GM18907 (cell line): ENCODE results near the gene IRX2.

ENCODE experiments used
- ATAC-seq: cut with Tn5 transposase; IDR thresholded peaks from one replicate; pipeline ENCODE4 v1.9.1; 2021; ENCODE audit warnings: mild to moderate bottlenecking, moderate library complexity; ENCODE audit not compliant: unreplicated experiment

The IRX2 gene

DNA sequence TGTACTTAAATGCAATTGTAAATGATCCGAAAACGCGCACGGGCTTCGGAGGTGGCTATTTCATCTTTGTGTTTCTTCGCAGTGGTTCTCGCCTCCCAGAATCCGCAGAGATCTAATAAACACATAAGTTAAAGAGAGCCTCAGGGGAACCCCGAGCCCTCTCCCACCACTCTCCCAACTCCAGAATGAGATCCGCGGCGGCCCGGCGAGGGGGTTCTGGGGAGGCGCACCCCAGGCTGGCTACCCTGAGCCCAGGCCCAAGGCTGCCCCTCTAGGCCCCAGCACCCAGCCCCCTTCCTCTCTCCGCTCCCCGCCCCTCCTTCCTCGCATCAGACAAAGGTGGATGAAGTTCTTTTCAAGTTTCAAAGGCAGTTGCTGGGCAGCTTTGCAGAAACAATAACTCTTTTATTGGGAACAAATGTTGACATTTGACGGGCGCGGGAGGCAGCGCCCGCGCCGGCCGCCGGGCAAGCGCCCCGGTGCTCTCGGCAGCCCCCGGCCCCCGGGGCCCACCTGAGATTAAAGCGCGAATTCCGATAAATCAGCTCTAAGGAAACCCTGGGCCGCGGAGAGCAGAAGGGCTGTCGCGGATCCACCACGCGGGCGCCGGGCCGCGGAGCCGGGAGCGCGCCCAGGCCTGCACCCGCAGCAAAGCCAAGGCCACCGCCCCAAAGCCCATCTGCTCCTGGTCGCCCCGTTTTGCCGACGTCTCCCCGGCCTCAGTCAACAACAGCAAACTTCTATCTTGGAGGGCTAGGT lies 8.4 kb downstream of the IRX2 start:
- no peak for ATAC-seq

DNA sequence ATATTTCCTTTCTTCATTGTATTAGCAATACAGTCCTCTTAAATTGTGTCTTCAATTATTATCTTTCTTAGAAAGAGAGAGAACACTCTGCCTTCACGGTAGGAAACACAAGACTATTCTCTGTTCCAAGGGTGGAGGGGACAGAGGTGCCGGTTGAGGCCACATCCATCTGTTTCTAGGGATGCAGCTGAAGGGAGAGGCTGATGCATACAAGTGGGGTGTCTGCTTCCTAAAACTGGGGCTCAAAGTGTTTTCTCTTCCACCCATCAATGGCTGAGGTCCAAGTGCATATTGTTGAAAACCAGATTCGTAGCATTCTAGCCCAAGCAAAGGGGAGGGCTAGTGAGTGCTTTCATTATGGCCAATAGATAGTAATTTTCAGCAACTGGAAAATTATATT lies 9.5 kb downstream of the IRX2 start:
- no peak for ATAC-seq

DNA sequence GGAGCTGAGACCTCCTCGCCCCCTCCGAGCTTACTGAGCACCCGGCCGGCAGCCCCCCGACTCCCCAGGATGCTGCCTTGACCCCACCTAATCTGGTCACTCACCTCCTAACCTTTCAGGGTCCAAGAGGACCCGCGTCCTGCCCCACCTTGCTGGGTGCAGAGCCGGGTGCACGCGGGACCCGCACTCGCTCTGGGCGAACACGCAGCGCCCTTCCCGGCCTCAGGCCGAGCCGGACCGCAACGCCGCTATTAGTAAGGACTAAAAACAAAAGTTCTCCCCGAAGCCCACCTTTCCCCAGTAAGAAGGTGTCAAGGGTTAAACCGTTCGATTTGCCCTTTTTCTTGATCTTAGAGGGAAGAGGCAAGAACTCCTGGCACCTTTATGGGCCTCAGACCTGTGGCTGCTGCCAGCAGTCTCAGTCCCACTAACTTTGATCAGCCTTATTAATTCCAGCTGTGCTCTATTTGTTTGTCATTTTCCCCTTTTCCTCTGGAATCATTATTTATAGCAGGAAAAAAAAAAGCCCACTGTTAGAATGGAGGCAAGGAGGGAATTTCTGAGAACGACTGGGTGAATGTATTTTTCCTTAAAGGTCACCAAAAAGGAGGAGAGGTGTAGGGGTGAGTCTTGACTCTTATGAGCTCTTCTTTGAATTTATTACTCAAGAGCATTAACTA lies 10.5 kb downstream of the IRX2 start:
- ATAC-seq, result no peak

DNA sequence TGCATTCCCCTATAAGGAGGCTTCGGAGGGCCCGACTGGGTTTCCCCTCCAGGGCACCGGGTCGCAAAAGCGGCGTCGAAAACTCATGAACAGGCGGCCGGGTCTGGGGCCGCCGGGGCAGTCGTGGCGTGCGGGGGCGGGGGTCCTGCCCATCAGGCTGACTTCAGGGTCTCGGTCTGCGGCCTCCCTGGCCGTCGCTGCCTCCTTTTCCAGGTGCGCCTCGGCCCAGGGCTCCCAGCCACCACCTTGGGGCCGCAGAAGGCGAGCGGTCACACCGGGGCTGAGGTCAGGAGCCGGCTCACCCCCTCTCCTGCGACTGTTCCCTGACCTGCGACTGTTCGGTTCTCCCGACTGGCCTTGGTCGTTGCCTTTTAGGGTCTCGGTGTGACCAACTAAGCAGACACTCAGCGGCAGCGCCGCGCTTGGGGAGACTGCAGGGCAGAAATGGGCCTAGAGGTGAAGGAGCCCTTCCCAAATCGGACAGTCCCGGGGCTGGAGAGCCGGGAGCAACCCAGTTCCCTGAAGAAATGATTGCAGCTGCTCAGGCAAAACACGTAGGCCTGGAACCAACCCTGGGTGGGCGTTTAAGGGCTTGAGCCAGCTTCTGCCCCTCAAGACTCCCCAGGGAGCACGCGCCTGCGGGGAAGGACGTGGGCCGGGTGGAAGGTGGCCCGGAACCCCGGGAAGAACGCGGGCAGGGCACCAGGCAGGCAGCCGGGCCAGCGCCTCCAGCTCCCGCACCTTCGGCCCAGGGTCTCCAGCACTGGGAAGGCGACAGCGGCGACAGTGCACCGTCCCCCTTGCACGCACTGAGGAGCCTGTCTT lies 11.2 kb downstream of the IRX2 start:
- ATAC-seq, result no peak

DNA sequence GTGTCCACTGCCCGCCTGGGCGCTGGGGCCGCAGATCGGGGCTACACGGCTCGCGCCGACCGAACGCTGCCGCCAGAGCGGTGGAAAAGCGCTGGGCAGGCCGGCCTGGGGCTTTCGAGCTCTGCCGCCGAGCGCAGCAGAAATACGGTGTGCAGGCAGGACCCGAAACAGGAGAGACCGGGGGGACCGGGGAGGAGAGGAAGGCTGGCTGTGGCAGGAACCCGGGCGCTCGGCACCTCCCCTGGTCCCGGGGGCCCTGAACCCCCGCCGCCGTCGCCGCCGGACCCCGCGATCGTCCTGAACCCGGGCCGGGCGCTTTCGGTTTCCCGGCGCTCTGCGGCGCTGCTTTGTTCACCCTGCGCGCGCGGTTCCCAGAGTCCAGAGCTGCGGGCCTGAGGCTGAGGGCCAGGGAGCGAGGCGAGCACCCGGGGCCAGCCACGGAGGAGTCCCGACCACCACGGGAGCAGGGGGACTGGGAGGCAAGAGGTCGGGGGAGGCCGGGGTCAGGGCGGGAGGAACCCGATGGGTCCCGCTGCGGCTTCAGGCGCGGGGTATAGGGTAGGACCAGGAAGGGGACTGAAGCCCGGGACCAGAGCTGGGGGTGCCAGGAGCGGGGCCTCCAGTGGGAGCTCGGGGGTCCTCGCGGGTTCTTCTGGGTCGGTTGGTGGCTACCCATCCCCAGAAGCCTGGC lies 12.0 kb downstream of the IRX2 start:
- ATAC-seq, result no peak

DNA sequence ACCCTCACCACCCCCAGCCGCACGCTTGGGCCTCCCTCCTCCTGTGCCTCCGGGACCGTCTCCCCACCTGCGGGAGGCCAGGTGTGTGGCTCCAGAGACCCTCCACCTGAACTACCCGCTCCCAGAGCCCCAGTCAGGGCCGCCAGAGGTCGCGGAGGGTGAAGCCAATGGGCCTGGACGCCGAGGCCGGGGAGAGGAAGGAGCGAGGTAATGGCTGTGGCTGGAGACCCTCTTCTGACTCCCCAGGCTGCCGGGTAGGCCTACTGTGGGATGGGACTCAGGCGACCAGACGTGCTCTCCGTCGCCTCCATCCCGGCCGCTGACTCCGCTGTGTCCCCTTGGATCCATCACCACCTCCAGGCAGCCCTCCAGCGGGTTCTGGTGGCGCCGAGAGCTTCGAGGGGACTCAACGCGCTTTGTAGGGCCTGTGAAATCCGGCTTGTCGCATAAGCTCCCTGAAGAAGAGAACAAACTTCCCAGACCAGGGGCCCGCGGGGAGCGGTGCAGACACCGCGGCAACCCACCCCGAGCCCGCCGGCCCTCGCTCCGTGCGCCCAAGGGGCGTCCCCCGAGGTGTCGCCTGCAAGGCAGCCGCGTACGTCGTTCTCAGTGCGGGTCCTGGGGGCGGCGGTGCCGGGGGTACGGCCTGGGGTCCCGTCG lies 12.6 kb downstream of the IRX2 start:
- no peak for ATAC-seq

DNA sequence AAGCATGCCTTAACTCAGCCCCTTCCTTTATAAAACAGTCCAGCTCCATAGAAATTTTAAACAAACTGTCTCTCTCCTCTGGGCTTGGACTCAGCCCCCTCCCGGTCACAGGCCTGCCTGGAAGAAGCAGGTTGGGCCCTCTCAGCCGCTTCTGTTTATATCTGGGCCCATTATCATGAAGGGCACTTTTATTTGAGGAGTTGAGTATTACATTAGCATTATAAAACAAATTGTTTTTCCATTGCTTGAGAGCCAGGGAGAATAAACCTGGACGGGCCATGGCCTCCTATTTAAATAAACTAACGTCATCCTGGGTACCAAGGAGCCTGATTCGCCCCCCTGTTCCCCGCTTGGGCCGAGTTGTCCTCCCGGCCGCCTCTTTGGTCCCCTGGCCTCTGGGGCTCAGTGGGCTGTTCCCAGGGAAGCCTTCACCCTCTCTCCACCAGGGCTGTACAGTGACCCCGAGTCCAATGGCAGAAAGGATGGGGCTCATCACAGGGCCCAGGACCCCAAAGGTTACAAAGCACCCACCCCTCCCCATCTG lies 13.2 kb downstream of the IRX2 start:
- no peak for ATAC-seq

DNA sequence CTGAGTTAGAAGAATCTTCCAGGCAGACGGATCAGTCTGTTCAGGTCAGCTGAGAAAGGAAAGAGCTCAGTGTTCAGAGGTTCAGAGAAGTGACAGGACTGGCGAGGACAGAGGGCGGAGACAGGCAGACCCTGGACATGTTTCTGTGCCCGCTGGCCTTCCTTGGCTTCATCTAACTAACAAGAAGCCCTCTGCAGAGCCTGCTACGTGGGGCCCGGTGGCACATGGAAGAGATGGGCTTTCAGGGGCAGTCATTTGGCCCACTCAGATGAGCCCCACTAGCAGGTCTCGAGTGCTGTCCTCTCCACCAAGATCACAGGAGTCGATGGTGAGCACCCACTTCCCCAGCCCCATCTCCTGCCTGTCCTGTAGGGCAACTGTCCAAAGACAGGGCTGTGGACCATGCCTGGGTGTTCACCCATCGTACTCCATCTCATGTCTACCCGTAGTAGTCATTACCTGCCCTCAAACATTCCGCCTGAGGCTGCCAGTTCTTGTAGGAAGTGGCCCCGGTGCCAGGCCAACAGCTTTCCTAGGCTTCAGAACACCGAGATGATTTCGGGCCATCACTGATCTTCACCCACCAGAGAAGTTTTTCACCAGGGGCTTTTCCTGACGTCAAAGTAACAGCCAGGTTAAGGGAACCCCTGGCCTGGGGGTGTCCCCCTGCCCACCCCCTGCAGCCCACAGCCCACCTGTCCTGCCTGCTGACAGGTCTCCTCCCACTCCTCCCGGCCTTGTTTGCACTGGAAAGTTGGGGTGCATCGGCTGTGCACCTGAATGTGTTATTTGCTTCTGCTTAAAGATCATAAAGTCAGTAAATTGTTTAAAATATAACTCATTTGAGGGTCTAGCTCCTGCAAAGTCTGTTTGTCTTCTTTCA lies 14.0 kb downstream of the IRX2 start:
- no peak for ATAC-seq

DNA sequence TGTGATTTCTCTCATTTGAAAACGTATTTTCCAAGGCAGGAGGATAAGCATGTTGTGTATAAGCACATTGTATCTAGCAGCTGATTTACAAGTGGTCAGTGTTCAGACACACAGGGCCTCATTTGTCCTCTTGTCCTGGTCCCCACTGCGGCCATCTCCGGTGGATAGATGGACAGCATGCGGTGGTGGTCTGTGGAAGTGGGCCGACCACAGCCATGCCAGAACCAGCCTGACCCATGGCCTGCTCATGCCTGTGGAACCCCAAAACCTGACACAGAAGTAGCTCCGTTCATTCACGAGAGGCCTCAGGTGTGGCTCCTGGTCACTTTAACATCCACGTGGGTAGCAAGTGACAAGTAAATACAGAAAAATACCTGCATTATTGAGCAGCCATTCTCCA lies 14.6 kb downstream of the IRX2 start:
- no peak for ATAC-seq

DNA sequence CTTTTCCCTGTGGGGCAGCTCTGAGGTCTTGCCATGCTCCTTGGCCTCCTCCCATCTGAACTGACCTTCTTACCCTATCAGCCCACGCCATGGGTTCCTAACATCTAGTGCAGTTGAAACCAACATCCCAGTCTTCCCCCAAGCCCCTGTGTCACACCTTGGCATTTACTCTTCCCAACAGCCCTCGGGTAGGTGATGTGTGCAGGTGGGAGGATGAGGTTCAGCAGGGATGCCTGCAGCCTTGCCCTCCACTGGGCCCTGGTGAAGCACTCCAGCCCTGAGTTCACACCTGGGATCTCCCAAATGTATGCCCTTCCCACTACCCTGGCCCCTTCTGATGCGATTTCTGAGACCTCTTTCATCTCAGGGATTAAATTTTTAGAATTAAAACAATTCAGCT lies 15.5 kb downstream of the IRX2 start:
- no peak for ATAC-seq

DNA sequence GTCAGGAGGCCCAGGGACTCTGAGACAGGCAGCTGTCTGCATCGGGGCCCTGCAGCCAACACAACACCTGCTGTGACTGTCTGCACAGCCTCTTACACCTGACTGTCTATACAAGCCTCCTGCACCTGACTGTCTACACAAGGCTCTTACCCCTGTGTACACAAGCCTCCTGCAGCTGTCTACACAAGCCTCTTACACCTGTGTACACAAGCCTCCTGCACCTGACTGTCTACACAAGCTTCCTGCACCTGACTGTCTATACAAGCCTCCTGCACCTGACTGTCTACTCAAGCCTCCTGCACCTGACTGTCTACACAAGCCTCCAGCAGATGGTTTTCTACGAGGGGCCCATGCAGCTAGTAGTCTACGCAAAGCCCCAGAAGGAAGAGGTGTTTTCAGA lies 18.6 kb downstream of the IRX2 start:
- ATAC-seq, result no peak

DNA sequence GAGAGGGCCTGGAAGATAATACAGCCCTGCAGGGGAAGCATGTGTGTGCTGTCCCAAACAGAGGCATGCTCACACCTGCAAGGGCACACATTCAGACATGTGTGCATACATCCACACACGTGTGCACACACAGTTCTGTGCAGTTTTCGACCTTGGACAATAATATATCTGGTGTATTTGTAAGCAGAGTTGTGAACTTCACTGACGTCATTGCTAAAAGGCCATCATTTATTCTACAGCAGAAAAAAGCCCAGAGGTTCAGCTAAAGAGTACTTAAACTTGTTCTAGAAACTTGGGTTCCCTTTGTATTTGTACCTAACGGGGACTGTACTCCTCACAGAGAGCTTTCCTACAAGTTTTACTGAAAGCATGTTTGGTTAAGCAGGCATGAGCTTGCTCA lies 19.5 kb downstream of the IRX2 start:
- no peak for ATAC-seq

DNA sequence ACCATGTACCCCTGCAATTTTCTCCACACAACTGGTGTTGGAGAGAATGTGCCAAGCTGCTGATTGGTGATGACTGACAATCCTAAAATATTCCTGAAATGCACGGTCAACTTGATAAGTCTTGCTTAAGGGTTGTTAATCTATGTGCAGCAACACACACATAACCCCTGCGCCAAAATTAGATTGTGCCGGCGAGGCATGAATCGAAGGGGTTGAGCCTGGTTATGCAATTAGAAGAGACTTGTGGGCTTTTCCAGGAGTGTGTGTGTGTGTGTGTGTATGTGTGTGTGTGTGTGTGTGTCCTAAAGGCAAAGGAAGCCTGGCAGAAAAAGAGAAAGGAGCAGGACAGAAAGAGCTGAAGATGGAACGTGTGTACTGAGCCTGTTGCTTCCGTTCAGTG lies 22.3 kb downstream of the IRX2 start:
- ATAC-seq, result no peak

DNA sequence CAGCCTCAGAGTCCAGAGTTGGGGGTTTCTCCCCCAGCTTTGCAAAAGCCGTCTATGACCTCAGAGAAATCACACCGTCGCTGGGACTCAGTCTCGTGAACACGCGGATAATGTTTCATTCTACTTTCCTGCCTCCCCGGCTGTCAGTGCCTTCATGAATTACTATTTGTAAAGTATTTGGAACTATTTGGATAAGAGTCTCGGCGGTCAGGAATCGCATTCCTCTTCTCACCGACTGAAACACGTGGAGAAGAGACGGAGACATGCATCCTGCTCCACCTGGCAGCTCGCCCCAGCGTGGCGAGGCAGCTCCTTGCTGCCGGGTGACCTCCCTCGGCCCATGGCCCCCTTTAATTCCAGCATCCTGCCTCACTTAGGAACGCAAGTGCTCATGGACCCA lies 23.9 kb downstream of the IRX2 start:
- no peak for ATAC-seq

DNA sequence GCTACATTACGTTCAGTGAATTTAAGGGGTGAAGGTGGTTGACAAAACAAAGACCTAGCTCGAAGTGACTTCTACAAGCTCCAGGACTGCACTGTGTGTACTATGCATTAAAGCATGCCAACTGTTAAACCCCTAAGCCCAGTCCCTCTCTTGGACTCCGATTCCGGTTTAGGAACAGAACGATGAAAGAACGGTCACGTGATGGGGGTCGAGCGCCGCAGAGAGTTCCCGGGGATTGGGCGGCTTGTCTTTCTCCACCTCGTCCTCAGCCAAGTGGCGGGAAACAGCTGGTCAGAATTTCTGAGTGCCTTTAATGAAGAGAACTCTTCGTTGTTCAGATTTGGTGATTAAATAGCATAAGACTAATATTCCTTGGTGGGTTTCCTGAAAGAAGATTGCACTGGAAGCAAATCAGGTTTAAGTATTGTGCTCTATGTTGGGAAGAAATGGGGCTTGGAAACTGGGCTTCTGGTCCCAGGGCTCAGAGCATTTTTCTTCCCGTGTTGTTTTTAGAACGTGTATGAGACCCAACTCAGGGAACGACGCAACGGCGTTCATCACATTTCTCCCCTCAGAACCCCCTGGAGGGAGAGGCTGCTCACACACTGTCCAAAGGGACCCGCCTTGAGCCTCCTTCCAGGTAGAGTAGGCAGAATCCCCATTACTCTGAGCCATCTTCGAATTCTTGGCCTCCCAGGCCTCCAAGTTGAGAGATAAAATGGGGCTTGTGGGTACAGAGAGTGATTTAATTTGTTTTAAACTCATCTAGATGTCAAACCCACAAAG lies 25.3 kb downstream of the IRX2 start:
- no peak for ATAC-seq

DNA sequence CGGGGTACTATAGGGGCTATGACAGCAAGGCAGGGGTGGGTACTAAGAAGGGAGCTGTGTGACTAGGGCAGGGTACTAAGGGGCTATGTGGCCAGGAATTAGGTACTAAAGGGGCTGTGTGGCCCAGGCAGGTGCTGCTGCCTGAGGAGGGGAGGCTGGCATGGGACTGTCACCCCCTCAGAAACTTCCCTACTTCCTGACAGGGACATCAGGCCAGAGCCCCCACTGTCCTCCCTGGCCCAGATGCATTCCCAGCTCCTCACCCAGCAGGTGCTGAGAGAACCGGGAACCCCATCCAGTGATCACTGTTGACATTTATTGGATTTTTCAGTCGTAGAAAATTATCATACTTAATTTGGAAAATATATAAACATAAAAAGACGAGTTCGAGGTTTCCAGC lies 26.6 kb downstream of the IRX2 start:
- ATAC-seq, result no peak

DNA sequence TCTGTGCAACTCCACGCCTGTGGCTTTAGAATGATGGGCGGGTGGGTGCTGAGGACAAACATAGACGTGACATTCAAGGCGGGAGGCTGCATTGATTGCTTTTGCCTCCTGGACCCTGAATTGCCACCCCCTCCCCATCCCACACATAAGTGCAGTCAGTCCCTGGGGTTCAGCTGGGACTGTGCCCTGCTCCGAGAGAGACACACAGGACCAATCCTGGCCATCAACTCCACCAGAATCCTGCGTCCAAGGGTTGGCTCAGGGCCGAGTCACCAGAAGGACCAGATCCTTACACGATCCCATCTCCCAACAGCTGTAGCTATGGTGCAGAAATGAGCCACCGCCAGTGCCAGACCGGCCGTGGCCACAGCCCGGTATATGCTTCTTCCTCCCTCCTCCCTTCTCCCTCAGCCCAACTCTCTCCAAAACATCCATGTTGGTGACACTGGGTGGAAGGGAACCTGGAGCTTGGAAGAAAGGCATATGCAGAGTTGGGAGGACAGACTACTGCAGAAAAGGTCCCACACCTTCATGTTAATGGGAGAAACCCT lies 27.4 kb downstream of the IRX2 start:
- ATAC-seq, result no peak

DNA sequence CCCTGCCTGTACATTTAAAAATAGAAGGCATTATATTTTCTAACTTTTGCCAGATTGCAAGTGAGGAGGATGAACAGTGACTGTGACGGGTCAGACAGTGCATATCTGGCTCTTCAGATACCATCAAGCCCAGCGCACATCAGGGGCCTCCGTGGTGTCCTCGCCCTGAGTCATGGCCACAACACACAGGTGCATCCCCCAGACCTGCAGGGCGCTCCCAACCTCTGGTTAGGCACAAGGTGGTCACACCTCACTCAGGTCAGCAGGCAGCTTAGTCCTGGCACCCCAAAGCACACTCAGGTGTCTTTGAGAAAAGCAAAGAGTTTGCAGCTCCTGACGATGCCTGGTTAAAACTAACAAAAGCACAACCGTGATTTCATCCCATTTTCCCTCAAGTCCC lies 28.6 kb downstream of the IRX2 start:
- no peak for ATAC-seq
